ENCODE data around the gene DRGX. TPM values are rescaled to one million over a fixed set of nuclear protein-coding genes. Genes with fewer than 3 reads are reported as not detected.
A peak's percentile ranks its signal among the peaks of the same experiment; 100 is the strongest.

DRGX gene
- total RNA-seq, 1 donor from 2014 or later, result not detected

DNA sequence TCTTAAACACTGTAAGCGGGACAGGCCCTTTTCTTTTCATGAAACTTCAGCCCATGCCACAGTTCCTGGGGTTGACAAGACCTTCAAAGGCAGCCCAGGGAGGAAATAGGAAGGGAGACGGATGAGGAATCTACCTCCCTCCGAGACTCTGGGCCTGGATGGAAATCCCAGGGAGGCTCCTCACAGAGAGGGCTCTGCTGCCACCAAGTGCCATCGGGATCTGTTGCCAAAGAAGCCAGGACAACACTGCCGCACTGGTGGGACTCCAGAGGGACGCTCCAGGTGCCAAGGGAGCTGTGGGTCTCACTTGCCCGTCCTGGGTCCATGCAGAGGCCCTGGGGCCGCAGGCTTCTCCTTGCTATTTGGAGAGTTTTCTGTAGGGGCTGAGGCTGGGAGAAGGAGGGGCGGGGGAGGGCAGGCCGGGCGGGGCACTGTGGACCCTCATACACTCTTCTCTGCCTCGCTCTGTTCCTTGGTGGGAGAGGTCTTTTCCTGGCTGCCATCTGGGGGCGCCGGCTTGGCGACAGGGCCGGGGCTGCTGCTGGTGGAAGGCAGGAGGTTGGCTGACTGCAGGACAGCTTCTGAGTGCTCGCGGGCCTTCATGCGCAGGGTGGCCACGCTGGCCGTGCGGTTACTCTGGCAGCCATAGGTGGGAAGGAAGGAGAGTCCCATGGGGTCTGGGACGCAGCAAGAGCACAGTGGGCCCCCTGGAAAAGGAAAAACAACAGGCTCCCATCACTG lies 30.0 kb downstream of the DRGX start:
- DNase-seq (ENCODE audit: missing footprints), result no peak
- no peak for ATAC-seq
- intact Hi-C loops (cut with DNase I), result no loop called here

DNA sequence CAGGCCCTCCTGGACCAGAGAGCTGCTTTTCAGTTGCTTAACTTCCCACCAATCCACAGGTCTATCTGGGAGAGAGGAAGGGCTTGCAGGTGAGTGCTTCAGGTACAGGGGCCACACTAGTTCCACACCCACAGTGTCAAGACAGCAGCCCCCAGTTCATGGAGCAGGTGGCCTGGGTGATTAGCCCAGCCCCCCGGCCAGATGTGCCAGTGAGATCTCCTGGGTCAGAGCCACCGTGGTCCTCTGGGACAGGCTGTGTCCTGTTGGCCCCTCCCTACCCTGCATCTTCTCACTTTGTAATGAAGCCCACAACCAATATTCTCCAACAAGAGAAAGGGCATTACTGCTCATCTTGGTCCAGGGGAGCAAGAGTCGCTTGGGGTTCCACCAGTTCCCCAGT lies 30.6 kb downstream of the DRGX start:
- ATAC-seq (no peak), DNase-seq (ENCODE audit: missing footprints) (no peak)
- intact Hi-C loops (cut with DNase I), result no loop called here

DNA sequence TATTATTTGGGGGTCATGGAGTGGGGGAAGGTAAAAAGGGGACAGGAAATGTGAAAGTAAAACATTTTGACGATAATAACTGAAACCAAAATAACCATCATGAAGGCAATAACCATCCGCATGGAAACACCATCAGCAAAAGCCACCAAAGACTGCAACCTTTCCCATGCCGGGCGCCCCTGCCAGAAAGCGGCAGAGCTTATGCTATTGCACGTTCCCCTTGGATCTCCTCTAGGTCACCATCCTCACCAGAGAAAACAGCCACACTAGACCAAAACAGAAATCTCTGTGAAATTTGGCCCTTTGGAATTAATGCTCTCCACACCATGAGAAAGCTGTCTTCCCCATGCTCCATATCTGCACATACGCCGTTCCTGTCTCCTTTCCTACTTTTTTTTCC lies 31.1 kb downstream of the DRGX start:
- DNase-seq (ENCODE audit: missing footprints) (no peak), ATAC-seq (no peak)
- intact Hi-C loops (cut with DNase I), result loop anchor here (5.0 kb wide), 2 partner anchors 62 to 147 kb away; no protein-coding TSS in a partner anchor

DNA sequence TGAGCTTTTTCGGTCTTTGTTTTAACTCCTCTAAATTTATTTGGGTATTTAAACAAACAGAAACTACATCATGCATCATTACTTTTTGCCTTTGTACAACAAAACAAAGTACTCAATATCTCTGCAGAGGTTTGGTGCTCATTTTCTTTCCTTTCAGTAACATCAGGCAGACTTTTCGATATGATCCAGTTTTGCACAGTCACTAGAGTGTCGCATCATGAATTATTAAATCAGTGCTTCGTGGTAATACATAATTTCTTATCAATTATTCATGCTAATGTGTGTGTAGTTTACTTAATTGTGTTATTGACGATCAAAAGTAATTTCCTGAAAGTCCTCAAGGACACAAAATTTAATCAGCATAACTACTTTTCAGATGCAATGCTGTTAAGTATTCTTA lies 31.8 kb downstream of the DRGX start:
- intact Hi-C loops (cut with DNase I), result loop anchor here (5.0 kb wide), 2 partner anchors 62 to 147 kb away; no protein-coding TSS in a partner anchor
- ATAC-seq, result no peak
- DNase-seq (ENCODE audit: missing footprints), result no peak

DNA sequence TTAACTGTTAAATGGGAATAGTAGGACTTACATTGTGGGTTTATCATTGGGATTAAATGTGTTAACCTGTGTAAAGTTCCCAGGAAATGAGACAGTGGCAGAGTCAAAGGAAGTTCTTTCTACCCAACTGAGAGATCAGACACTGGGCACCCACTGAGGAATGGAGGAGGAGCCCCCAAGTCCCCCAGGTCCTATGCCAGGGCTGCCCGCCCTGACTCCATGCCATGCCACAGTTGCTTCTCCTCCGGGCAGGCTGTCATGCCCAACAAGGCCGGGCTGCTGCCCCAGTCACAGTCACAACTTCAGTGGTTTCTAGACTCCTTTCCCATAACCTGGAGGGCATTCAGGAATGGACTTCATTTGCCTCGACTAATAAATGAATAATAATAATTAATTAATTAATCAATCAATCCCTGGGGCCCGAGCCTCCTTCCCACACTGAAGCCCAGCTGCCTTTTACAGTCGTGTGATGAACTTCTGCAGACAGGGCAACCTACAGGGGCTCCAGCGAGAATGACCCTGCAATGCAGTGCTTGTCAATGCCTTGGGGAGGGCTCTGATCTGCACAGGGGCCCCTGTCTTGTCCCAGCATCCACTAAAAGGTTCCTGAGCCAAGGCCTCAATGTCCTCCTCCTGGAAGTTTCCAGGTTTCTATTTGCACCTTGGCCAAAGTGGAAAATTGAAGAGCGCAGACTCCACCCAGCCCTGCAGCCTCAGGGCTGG lies 32.4 kb downstream of the DRGX start:
- intact Hi-C loops (cut with DNase I), result loop anchor here (5.0 kb wide), 2 partner anchors 61 to 146 kb away; no protein-coding TSS in a partner anchor
- ATAC-seq (no peak), DNase-seq (ENCODE audit: missing footprints) (no peak)

DNA sequence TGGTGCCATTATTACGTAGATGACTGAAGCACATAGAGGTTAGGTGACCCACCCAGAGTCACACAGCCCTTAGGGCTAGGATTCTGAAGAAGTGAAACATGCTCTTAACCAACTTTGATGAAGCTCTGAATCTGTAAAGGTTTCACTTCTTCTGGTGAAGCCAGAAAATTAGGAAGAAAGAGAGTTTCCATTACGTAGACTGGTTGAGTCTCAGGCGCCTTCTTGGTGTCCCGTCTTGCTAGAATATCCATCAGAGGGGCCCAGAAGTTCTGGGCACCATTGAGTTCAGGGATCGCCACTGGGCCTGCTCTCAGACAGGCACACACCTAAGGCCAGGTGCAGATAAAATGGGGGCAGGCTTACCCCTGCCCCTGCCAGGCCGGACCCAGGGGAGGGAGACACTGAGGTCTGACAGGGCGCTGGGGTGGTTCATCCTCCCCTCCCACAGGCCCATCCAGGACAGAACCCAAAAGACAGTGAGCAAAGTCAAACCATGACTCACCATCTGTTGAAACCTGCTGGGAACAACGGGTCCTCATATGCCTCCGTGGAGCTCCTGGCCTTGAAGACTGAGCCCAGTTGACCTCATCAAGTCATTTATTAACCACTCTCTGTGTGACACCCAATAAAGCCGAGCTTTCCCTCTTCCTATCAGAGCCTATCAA lies 33.2 kb downstream of the DRGX start:
- intact Hi-C loops (cut with DNase I), result loop anchor here (5.0 kb wide), 2 partner anchors 60 to 145 kb away; no protein-coding TSS in a partner anchor
- DNase-seq (ENCODE audit: missing footprints), result no peak
- ATAC-seq, result no peak

DNA sequence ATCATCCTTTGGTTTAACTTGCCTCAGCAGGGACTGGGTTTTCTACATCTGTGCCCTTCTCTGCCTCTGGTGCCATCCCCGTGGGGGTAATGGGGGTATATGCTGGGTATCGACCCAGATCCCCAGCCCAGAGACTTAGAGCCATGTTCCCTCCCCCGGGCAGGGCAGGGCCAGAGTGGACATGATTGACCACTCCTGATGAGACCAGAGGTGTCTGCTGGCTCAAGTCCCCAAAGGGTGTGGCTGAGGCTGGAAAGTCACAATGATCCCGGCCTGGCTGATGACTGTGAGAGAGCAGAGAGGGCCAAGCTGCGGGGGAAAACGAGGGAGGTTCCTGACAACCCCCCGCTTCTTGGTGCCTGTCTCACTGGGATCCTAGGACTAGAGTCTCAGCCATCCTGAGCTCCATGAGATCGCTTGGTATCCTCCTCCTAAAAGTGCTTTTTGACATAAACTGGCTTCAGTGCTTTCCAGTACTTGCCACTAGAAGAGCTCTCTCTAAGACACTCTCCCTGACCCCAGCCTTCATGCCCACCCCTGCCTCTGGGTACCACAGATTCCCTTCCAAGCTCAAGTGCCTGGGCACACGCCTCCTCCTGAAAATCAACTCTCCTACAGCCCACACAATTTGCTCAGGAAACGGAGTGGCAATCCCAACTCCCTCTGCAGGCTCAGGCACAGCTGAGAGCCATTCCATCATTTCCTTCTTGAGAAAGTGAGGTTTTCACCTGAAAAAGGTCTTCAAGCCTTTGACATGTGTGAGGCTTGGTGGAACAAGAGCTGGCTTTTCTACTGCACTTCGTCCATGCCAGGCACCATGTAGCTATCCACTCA lies 33.9 kb downstream of the DRGX start:
- ATAC-seq, result no peak
- intact Hi-C loops (cut with DNase I), result loop anchor here (5.0 kb wide), 2 partner anchors 60 to 145 kb away; no protein-coding TSS in a partner anchor

DNA sequence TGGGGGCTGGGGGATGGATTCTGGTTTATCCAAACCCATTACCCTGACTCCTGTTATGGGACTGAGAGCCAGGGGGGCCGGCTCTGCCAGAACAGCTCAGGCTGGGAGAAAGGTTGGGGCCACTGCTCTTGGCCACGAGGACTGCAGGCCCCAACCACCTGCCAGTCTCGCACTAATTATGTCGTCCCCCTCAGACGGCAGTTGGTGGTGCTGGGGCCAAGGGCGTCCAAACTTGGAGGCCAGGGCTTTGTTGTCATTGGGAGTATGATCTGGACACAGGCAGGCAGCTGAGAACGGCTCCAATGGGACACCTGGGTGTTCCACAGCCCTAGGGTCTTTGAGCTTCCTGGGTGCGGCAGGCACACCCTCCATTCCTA lies 34.7 kb downstream of the DRGX start:
- ATAC-seq (no peak), DNase-seq (ENCODE audit: missing footprints) (no peak)
- intact Hi-C loops (cut with DNase I), result loop anchor here (5.0 kb wide), 2 partner anchors 59 to 144 kb away; no protein-coding TSS in a partner anchor

More for the DNA sequence above, 33.9 kb downstream of the DRGX start:
- no peak for DNase-seq (ENCODE audit: missing footprints)

DNA sequence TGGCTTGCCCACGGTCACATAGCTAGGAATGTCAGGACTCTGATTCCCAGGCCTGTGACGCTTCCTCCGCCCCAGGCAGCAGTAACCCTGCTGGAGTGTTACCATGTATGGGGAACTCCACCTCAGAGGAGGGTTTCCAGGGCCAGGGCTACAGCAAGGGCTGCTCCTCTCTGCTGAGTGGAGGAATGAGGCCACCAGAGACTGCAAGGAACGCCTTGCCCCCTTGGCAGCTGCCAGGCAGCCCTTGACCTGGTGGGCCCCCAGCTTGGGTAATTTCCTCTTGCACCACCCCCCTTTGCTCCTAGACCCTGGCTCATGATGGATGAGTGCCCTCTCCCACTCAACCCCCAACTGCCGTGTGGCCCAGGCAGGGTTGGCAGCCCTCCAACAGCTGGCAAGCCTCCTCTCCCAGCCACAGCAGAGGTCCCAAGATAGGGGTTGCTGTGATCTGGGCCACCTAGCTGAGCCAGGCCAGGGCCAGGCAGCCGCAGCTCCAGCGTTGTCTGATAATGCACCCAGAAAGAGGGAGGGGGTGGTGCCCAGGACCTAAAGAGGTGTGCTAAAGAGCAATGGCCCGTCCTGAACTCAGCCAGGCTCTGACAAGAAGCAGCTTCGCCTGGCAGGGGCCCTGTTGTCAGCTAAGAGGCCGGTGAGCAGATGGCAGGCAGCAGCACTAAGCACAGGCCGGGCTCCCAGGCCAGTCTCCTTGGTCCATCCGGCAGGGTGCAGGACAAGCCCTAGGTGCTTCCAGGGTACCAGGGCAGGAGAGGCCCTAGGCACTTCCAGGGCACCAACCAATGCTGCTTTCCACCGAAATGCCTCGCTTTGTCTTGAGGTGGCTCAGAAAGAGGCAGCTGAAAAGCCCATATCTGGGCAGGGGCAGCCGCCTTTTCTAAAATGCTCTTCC lies 35.4 kb downstream of the DRGX start:
- ATAC-seq (peak; percentile 86), DNase-seq (ENCODE audit: missing footprints) (no peak)

DNA sequence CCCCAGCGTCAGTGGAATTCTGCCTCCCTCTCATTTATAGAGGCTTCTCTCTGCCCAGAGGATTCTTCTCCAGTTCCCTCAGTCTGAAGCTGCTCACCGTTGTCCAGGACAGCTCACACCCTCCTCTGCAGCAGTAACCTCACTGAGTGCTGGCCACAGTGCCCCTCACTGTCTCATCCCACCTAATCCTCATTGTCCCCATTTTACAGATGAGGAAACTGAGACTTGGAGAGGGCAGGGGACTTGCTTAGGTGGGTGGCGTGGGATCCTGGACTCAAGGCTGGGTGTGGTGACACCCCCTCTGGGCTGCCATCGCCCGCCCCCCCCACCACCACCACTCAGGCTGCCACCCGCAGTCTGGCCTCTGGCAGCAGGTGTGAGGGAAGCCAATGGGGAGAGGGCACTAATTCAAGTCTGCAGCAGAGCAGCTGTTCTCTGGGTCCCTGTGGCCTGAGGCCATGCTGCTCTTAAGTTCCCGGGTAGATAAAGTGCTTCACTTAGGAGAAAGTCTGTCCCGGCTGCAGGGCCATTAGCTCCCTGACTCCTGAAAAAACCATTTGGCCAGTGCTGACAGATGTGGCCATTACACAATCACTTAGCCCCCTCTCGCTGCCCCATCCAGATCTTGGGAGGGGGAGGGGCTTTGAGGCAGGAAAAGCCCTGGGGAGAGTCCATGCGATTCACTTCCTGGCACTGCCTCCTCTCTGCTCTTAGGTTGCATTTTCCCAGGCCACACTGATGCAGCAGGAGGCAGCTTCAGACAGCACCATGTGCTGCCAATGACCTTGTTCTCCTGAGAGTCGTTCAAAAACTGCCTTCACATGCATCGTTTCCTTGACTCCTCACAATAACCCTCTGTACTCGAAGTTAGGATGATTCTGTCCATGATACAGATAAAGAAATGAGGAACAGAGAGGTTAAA lies 36.3 kb downstream of the DRGX start:
- DNase-seq (ENCODE audit: missing footprints) (no peak), ATAC-seq (peak; percentile 54)
- intact Hi-C loops (cut with DNase I), result loop anchor here (5.0 kb wide), 2 partner anchors 57 to 142 kb away; no protein-coding TSS in a partner anchor

More for the DNA sequence above, 35.4 kb downstream of the DRGX start:
- intact Hi-C loops (cut with DNase I), result loop anchor here (5.0 kb wide), 2 partner anchors 58 to 143 kb away; no protein-coding TSS in a partner anchor

DNA sequence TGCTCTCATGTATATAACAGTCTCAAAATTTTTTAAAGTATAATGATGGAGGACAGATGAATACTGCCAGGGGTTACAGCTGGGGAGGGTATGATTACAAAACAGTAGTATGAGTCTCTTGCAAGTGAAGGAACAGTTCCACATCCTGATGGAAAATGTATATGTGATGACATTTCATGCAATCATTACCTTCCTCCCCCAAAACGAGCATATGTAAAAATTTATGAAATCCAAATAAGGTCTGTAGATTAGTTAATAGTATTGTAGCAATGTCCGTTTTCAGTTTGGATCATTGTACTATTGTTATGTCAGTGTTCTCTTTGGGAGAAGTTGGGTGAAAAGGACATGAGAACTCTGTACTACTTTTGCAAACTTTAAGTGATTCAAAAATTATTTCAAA lies 38.0 kb downstream of the DRGX start:
- intact Hi-C loops (cut with DNase I), result no loop called here
- no peak for DNase-seq (ENCODE audit: missing footprints)
- ATAC-seq, result no peak

DNA sequence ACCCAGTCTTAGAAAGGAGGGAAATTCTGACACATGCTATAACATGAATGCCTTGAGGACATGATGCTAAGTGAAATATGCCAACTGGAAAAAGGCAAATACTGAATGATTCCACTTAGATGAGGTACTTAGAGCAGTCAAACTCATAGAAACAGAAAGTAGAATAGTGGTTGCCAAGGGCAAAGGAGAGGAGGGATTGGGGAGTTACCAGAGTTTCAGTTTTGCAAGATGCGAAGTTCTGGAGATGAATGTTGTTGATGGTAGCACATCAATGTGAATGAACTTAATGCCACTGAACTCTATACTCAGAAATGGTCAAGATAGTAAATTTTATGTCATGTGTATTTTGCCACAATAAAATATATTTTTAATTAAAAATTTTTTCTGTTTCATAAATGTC lies 38.9 kb downstream of the DRGX start:
- ATAC-seq (no peak), DNase-seq (ENCODE audit: missing footprints) (no peak)
- intact Hi-C loops (cut with DNase I), result no loop called here

DNA sequence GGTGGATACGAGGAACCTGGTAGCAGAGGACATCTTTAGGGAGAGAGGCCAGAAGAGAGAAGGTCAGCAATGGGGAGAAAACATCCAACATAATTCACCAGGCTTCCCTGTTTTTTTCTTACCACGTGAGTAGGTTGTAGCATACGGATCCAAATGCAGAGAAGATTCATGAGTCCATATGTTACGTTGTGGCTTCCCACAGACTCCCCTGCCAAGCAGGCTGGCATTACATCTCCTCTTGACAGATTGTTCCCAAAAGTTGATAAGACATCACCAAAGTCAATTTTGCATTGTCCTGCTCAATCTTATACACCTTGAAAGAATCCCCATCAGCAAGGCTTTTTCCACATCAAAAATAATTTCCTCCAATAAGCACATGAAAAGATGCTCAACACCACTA lies 39.7 kb downstream of the DRGX start:
- DNase-seq (ENCODE audit: missing footprints) (no peak), ATAC-seq (no peak)
- intact Hi-C loops (cut with DNase I), result no loop called here

DNA sequence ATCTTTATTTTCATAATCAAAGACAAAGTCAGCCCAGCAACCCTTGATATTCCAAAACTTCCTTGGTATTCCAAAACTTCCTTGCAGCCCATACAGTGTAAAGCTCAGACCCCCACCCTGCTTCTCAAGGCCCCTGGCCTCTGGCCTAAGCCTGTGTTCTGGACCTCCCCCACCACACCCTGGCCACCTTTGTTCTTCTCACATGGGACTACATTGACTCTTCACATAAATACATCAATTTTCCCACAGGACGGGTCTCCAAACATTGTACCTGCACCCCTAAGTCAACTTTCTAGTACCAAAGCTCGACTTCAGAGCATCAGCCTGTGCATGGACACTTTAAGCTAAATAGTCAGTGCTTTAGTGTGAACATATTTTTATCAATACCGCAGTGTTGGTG lies 40.7 kb downstream of the DRGX start:
- ATAC-seq, result no peak
- no peak for DNase-seq (ENCODE audit: missing footprints)
- intact Hi-C loops (cut with DNase I), result no loop called here

DNA sequence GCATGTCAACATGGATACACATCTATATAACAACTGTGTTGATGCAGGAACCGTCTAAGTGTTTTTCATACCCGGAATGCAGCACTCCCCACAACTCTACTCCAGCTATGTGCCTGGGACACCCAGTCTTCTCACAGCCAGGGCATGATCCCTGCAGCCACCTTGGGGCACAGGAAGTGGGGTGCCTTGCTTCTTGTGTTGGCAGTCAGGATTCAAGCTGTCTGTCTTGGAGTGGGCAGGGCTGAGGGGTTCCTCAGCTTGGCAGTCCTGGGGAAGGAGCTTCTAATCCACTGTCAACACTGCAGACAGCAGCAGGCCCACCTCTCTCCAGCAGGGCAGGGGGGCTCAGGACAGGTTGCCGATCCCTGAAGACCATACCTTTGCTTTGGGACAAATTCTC lies 41.3 kb downstream of the DRGX start:
- intact Hi-C loops (cut with DNase I), result no loop called here
- ATAC-seq (no peak), DNase-seq (ENCODE audit: missing footprints) (no peak)

DNA sequence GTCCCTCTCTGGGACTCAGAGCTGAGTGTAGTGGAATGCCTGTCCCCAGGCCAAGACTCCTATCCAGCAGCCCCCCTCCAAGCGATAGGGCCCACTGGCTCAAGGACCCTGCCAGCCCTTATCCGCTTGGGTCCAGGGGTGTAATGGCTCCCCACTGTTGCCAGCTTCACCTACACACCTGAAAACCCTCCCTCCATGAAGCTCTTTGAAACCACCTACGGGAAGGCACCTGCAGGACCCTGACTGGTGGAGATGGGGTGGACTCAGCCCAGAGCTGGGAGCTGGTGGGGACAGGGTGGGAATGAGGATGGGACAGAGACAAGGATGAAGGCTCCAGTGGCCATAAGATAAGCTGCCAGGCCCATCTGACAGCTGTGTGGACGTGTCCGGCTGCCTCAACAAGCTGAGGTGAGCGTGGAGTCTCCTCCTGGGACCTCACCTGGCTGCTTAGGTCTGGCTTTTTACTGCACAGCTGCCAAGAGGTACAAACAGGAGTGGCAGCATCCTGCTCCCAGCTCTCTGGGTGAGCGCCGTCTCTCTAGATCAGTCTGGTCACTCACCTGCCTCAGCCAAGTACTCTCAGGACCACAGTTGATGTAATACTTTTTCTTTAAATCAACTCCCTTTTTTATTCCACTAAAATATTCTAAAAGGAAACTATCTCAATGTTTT lies 41.9 kb downstream of the DRGX start:
- ATAC-seq (no peak), DNase-seq (ENCODE audit: missing footprints) (no peak)
- intact Hi-C loops (cut with DNase I), result no loop called here
